NCI-H2107 (cell line): ENCODE results near the gene ZNF678.

Experiments
- DNase-seq: peaks from one replicate; lab custom pipeline; 2025; lab: John Stamatoyannopoulos, UW

ZNF678 gene

DNA sequence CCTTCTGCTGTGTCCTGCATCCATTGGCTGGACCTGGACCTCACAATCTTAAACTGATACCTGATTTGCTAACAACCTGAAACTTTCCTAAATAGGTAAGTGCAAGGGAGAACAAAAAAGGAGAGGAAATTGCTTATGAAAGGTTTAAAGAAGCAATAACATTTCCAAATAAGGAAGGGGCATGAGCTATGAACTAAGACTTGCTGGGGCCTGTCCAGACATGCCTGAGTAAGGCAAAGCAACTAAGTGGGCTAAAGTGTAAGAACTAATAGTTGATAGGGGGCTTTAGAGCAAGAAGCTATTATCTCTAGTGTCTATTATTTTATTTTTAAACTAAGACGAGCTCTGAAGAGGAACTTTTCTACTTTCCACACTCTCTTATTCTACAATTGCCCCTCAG, 160.1 kb downstream of the ZNF678 start:
- DNase-seq, result no peak

DNA sequence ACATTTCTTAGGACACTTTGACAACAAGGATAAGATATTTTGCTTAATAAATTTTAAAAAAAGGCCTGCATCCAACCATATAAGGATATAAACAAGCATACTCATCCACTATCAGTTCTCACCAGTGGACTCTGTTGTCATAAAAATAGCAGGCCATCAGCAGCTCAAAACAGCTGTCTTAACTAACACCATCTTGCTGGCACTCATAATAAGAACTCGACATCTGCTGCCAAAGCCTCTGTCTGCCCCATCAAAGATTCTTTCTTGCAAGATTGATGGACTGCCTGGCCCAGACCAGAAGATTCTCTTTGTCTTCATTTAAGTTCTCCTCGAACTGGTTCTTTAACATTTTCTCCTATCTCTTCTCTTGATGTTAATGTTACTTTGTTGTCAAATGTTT, 161.7 kb downstream of the ZNF678 start:
- DNase-seq, result no peak

DNA sequence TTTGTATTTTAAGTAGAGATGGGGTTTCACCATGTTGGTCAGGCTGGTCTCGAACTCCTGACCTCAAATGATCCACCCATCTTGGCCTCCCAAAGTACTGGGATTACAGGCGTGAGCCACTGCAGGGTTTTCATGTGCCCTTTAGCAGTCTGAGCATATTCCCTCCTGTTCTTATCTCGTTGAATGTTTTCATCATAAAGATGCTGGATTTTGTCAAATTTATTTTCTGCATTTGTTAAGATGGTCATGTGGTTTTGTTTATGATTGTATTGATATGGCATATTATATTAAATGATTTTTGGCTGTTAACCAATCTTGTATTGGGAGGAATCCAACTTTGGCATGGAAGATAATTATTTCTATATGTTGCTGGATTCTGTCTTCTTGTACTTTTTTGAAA, 163.0 kb downstream of the ZNF678 start:
- no peak for DNase-seq
